HT-29 (cell line): ENCODE data around the gene C10orf105. TPM values are rescaled to one million over a fixed set of nuclear protein-coding genes. Genes with fewer than 3 reads are reported as not detected.

Experiments used
- DNase-seq: peaks from one replicate; pipeline ENCODE4 v3.0.0-alpha.2; 2015; ENCODE audit warnings: low spot score
- total RNA-seq: library from RNA; depleted of rRNA; stranded (reverse); fragments of >200 nt; shearing (Covaris generic); gene quantifications from 2 replicates; pipeline ENCODE4 v1.2.3, GENCODE V29; 2014; rRNA removed

Gene C10orf105
- total RNA-seq, 1 experiment from 2014 or later, result 0.20 TPM

GRCh38 chr10:71678057-71678805 is 41.3 kb downstream of the C10orf105 start:
- DNase-seq, result no peak

- DNase-seq, result no peak
Measured at GRCh38 chr10:71677261-71677660, 42.3 kb downstream of the C10orf105 start.

GRCh38 chr10:71675295-71675970 is 44.1 kb downstream of the C10orf105 start:
- DNase-seq, result no peak

- DNase-seq, result no peak
Measured at GRCh38 chr10:71671994-71672946, 47.3 kb downstream of the C10orf105 start.

- DNase-seq, result no peak
Measured at GRCh38 chr10:71667387-71667752, 52.2 kb downstream of the C10orf105 start.

GRCh38 chr10:71666639-71667386 is 52.8 kb downstream of the C10orf105 start:
- DNase-seq, result no peak

- no peak for DNase-seq
Measured at GRCh38 chr10:71665456-71665855, 54.1 kb downstream of the C10orf105 start.

- no peak for DNase-seq
Measured at GRCh38 chr10:71664585-71664984, 55.0 kb downstream of the C10orf105 start.

- no peak for DNase-seq
Measured at GRCh38 chr10:71663311-71663710, 56.3 kb downstream of the C10orf105 start.

- DNase-seq, result no peak
Measured at GRCh38 chr10:71661779-71662336, 57.7 kb downstream of the C10orf105 start.

Other genes with a start within 250 kb of the C10orf105 start
- 25.0 and 28.8 TPM in 2 replicates for gene VSIR, start 53.7 kb upstream of the C10orf105 start, total RNA-seq
- gene PSAP, start 131.5 kb upstream of the C10orf105 start, total RNA-seq, result 548 and 565 TPM in 2 replicates
- 12.3 and 14.1 TPM in 2 replicates for gene CHST3, start 244.6 kb upstream of the C10orf105 start, total RNA-seq